Measurements from ENCODE around the gene RNF144B.
A peak's percentile ranks its signal among the peaks of the same experiment; 100 is the strongest.

RNF144B gene

DNA sequence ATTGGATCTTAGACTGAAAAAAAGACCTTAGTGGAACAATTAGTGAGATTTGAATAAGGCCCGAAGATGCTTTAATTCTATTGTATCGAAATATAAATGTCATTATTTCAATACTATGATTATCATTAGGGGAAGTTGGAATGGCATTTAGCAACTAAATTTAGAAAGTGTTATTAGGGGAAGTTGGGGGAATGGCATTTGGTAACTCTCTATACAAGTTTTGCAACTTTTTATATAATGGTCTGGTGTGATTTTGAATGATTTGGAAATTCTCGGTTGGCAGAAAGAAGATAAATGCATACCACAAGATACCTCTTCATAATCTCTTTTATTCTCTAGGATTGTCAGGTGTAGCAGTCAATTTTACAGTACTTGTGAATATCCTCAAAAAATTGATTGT, 49.2 kb downstream of the RNF144B start:
- TF ChIP-seq, protein P1, sequence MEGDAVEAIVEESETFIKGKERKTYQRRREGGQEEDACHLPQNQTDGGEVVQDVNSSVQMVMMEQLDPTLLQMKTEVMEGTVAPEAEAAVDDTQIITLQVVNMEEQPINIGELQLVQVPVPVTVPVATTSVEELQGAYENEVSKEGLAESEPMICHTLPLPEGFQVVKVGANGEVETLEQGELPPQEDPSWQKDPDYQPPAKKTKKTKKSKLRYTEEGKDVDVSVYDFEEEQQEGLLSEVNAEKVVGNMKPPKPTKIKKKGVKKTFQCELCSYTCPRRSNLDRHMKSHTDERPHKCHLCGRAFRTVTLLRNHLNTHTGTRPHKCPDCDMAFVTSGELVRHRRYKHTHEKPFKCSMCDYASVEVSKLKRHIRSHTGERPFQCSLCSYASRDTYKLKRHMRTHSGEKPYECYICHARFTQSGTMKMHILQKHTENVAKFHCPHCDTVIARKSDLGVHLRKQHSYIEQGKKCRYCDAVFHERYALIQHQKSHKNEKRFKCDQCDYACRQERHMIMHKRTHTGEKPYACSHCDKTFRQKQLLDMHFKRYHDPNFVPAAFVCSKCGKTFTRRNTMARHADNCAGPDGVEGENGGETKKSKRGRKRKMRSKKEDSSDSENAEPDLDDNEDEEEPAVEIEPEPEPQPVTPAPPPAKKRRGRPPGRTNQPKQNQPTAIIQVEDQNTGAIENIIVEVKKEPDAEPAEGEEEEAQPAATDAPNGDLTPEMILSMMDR (IDR thresholded peaks at IDR 0.05), result no peak
- no peak for DNase-seq (ENCODE audit: low spot score)
- no peak overlapping the region for H3K27ac ChIP-seq
- no peak overlapping the region for H3K4me3 ChIP-seq

- Histone ChIP-seq H3K4me3 (no peak overlapping the region), H3K27ac (no peak overlapping the region)
- DNase-seq (ENCODE audit: low spot score), result no peak
- TF ChIP-seq, protein P1 (IDR thresholded peaks at IDR 0.05), result no peak
Observed at GRCh38 chr6:18439581-18439980, 52.4 kb downstream of the RNF144B start.

GRCh38 chr6:18441251-18441979, 54.3 kb downstream of the RNF144B start:
- DNase-seq (ENCODE audit: low spot score), result no peak
- Histone ChIP-seq H3K4me3 (no peak overlapping the region), H3K27ac (no peak overlapping the region)
- TF ChIP-seq, protein P1 (IDR thresholded peaks at IDR 0.05), result no peak

- no peak for DNase-seq (ENCODE audit: low spot score)
- H3K27ac ChIP-seq, result peak overlapping the region; percentile 1 to 38
- H3K4me3 ChIP-seq, result peak overlapping the region; percentile 49
- TF ChIP-seq, protein P1 (IDR thresholded peaks at IDR 0.05), result no peak
Observed at GRCh38 chr6:18444111-18444510, 57.0 kb downstream of the RNF144B start.

- H3K4me3 ChIP-seq, result no peak overlapping the region
Observed at GRCh38 chr6:18445228-18445627, 58.1 kb downstream of the RNF144B start.

GRCh38 chr6:18446771-18447170, 59.6 kb downstream of the RNF144B start:
- no peak for DNase-seq (ENCODE audit: low spot score)
- no peak overlapping the region for H3K4me3 ChIP-seq
- H3K27ac ChIP-seq, result no peak overlapping the region
- TF ChIP-seq, protein P1 (IDR thresholded peaks at IDR 0.05), result no peak

More at GRCh38 chr6:18445228-18445627, 58.1 kb downstream of the RNF144B start:
- TF ChIP-seq, protein P1 (IDR thresholded peaks at IDR 0.05), result no peak
- H3K27ac ChIP-seq, result no peak overlapping the region
- no peak for DNase-seq (ENCODE audit: low spot score)

DNA sequence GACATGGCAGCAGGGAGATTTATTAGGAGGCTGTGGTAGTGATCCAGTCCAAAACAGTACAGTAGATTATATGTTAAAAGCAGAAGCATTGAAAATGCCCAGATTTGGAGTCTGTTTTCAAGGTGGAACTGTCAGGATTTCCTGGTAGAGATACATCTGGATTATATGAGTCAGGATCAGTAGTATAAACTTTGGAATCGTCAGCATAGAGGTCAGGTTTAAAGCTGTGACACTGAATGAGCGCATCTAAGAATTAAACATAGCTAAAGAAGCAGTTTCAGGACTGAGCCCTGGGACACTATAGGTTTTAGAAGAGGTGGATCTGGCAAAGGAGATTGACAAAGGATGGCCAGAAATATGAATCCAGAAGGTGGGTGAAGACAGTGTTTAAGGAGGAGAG, 60.4 kb downstream of the RNF144B start:
- Histone ChIP-seq H3K4me3 (no peak overlapping the region), H3K27ac (no peak overlapping the region)
- DNase-seq (ENCODE audit: low spot score), result no peak
- TF ChIP-seq, protein P1 (IDR thresholded peaks at IDR 0.05), result no peak
